HepG2 (cell line): ENCODE results near the gene RABGAP1L. TPM values are rescaled to one million over a fixed set of nuclear protein-coding genes. Genes with fewer than 3 reads are reported as not detected.
A peak's percentile ranks its signal among the peaks of the same experiment; 100 is the strongest.

Source experiments
- ATAC-seq: fragments of 200-7000 bp; cut with Tn5 transposase; 3 replicates; pipeline ENCODE4 v1.9.1; 2020; ENCODE audit warnings: mild to moderate bottlenecking, moderate library complexity
- BruUV-seq: library from RNA; stranded (reverse); fragments of 400-500 nt; replicated peaks from 2 replicates; lab custom pipeline; 2021; lab: Mats Ljungman, UMichigan
- CTCF ChIA-PET: fragments of 300-600 bp; formaldehyde crosslinking; extraction: SDS; loops from one replicate; lab custom pipeline; 2021; ENCODE audit warnings: low total read pairs, inconsistent platforms, low intra/inter-chr PET ratio; lab: Yijun Ruan, JAX
- POLR2A ChIA-PET: fragments of 350-600 bp; sonication (Branson Sonifier 250); formaldehyde crosslinking; loops from one replicate; lab custom pipeline; 2020; ENCODE audit warnings: antibody characterized with exemption, inconsistent platforms; lab: Yijun Ruan, JAX
- DNase-seq: peaks from one replicate; pipeline ENCODE4 v3.0.0-alpha.2; 2015; ENCODE audit warnings: low spot score
- FAIRE-seq: peaks from 3 replicates; lab custom pipeline; 2011; peaks lifted over from hg19 to GRCh38; lab: Jason Lieb, UNC
- H2AFZ ChIP-seq: one replicate; pipeline ENCODE4 v1.6.1; 2011; ENCODE audit warnings: low read length, inconsistent platforms
- H3K27ac ChIP-seq: fragments of 300-600 bp; 3 replicates; pipeline ENCODE4 v1.8.0; 2011; ENCODE audit warnings: mixed run types, mild to moderate bottlenecking, mixed read lengths, low read length, inconsistent platforms; ENCODE audit not compliant: insufficient read depth; ENCODE audit errors: extremely low read length
- H3K27me3 ChIP-seq, 2 experiments: fragments of 200-600 bp in 1 of 2; 2 replicates in 1 of 2; 3 replicates in 1 of 2; pipeline versions ENCODE4 v1.6.0 to v1.8.0; 2011; ENCODE audit warnings: low read length in 2 of 2, mild to moderate bottlenecking in 2 of 2, moderate library complexity in 2 of 2, inconsistent platforms in 1 of 2; ENCODE audit not compliant: insufficient read depth in 2 of 2, control insufficient read depth in 1 of 2
- H3K36me3 ChIP-seq, 2 experiments: fragments of 200-600 bp in 1 of 2; replicated peaks in 1 of 2; 2 replicates in 1 of 2; 3 replicates in 1 of 2; pipeline versions ENCODE4 v1.5.1 to v1.8.0; 2011; ENCODE audit warnings: low read length in 2 of 2, inconsistent platforms in 1 of 2; ENCODE audit not compliant: insufficient read depth in 2 of 2, control insufficient read depth in 1 of 2
- H3K4me1 ChIP-seq: 2 replicates; pipeline ENCODE4 v1.5.1; 2012; ENCODE audit warnings: low read length, inconsistent platforms; ENCODE audit not compliant: insufficient read depth
- H3K4me2 ChIP-seq: 2 replicates; pipeline ENCODE4 v1.6.0; 2011; ENCODE audit warnings: low read depth, low read length, inconsistent platforms
- H3K4me3 ChIP-seq, 3 experiments: fragments of 200-600 bp in 1 of 3; sonication (generic), shearing (Covaris generic) in 1 of 3; replicated peaks in 1 of 3; 2 replicates each; pipeline ENCODE4 v1.5.1; 2011 to 2016; ENCODE audit warnings: low read length in 3 of 3, inconsistent platforms in 2 of 3, low read depth in 2 of 3, mild to moderate bottlenecking in 2 of 3, control low read depth in 1 of 3, mixed read lengths in 1 of 3; ENCODE audit not compliant: insufficient read depth in 1 of 3
- H3K79me2 ChIP-seq: one replicate; pipeline ENCODE4 v1.6.1; 2011; ENCODE audit warnings: low read length, inconsistent platforms; ENCODE audit not compliant: insufficient read depth
- H3K9ac ChIP-seq: 2 replicates; pipeline ENCODE4 v1.6.0; 2011; ENCODE audit warnings: mild to moderate bottlenecking, low read depth, low read length, inconsistent platforms; ENCODE audit not compliant: insufficient read depth
- H3K9me3 ChIP-seq: 2 replicates; pipeline ENCODE4 v1.5.1; 2012; ENCODE audit warnings: mild to moderate bottlenecking, low read length
- H4K20me1 ChIP-seq: 2 replicates; pipeline ENCODE4 v1.6.0; 2011; ENCODE audit warnings: inconsistent platforms, mild to moderate bottlenecking, low read length, moderate library complexity; ENCODE audit not compliant: insufficient read depth
- AKNA ChIP-seq: sonication (generic); formaldehyde crosslinking; IDR thresholded peaks from 2 replicates; pipeline ENCODE4 v1.4.0; 2020; ENCODE audit warnings: missing genetic modification reagents, borderline replicate concordance
- FOXA3 ChIP-seq: IDR thresholded peaks from 2 replicates; pipeline ENCODE4 v1.6.1; 2016; ENCODE audit warnings: missing genetic modification reagents, missing compliant biosample characterization
- JDP2 ChIP-seq: sonication (generic); formaldehyde crosslinking; IDR thresholded peaks from 2 replicates; pipeline ENCODE4 v1.8.1; 2022; ENCODE audit warnings: missing genetic modification reagents, borderline replicate concordance
- KDM5B ChIP-seq: sonication (generic); formaldehyde crosslinking; IDR thresholded peaks from 2 replicates; pipeline ENCODE4 v1.4.0; 2020; ENCODE audit warnings: missing genetic modification reagents, mild to moderate bottlenecking, borderline replicate concordance
- MED8 ChIP-seq: sonication (generic); formaldehyde crosslinking; IDR thresholded peaks from 2 replicates; pipeline ENCODE4 v1.8.1; 2023; ENCODE audit warnings: mild to moderate bottlenecking, missing genetic modification reagents; ENCODE audit not compliant: insufficient replicate concordance
- RXRB ChIP-seq: IDR thresholded peaks from 2 replicates; pipeline ENCODE4 v1.6.1; 2016; ENCODE audit warnings: borderline replicate concordance, missing genetic modification reagents, missing compliant biosample characterization
- SIN3A ChIP-seq: IDR thresholded peaks from 2 replicates; pipeline ENCODE4 v1.6.1; 2011; ENCODE audit warnings: low read depth, mild to moderate bottlenecking, control low read depth, low read length, borderline replicate concordance
- SMC3 ChIP-seq: IDR thresholded peaks from 2 replicates; pipeline ENCODE4 v1.6.1; 2011; ENCODE audit warnings: low read length, improper control_type of control experiment
- ZFP62 ChIP-seq: sonication (generic); formaldehyde crosslinking; IDR thresholded peaks from 2 replicates; pipeline ENCODE4 v1.4.0; 2020; ENCODE audit warnings: missing genetic modification reagents
- ZFYVE20 ChIP-seq: sonication (generic); formaldehyde crosslinking; IDR thresholded peaks from 2 replicates; pipeline ENCODE4 v1.8.0; 2023; ENCODE audit warnings: low read depth, mild to moderate bottlenecking, moderate library complexity, missing genetic modification reagents, borderline replicate concordance
- ZKSCAN8 ChIP-seq: IDR thresholded peaks from 2 replicates; pipeline ENCODE4 v1.6.1; 2016; ENCODE audit warnings: borderline replicate concordance, missing genetic modification reagents, missing compliant biosample characterization
- in situ Hi-C: cut with HindIII; loops from 2 replicates; pipeline ENCODE4 v1.10.0; 2017; ENCODE audit warnings: low pct_unique_long_range_greater_than_20kb; ENCODE audit not compliant: extremely low pct_ligation_motif_present
- intact Hi-C: fragments of 100-400 bp; cut with micrococcal nuclease; formaldehyde crosslinking; loops from one replicate; pipeline ENCODE4 v1.10.0; 2022; ENCODE audit not compliant: unreplicated experiment
- polyA plus RNA-seq, 8 experiments: library from polyadenylated mRNA; depleted of rRNA in 3 of 8; stranded (reverse) in 7 of 8; unstranded in 1 of 8; fragments of >200 nt; fragmentation: Illumina TruSeq in 4 of 8; extraction: Trizol in 4 of 8; gene quantifications; 2 replicates each; pipeline versions ENCODE4 v1.2.1 to v1.2.3, GENCODE V29; 2011 to 2016; ENCODE audit warnings: low read depth in 4 of 8, missing spikeins in 1 of 8, mixed read lengths in 1 of 8; ENCODE audit not compliant: insufficient read depth in 1 of 8
- total RNA-seq, 5 experiments: library from RNA; depleted of rRNA; stranded (reverse); fragments of >200 nt; fragmentation: Illumina TruSeq; extraction: Trizol; gene quantifications; 2 replicates each; pipeline ENCODE4 v1.2.3, GENCODE V29; 2016; ENCODE audit warnings: low read depth in 1 of 5
- TF ChIP-seq, protein P1 (sequence below): sonication (generic); formaldehyde crosslinking; IDR thresholded peaks from 2 replicates; pipeline ENCODE4 v1.8.0; 2022; ENCODE audit warnings: low read depth, missing genetic modification reagents
- TF ChIP-seq, protein P2 (sequence below): sonication (generic); formaldehyde crosslinking; conservative IDR thresholded peaks from 2 replicates; pipeline ENCODE4 v1.4.0; 2020; ENCODE audit warnings: missing genetic modification reagents

Gene RABGAP1L
- total and polyA plus RNA-seq, 2 of the 13 experiments (the other 11 are each of a cell fraction or from before 2014, with no cell fraction given): 7.9 to 22.6 TPM

DNA sequence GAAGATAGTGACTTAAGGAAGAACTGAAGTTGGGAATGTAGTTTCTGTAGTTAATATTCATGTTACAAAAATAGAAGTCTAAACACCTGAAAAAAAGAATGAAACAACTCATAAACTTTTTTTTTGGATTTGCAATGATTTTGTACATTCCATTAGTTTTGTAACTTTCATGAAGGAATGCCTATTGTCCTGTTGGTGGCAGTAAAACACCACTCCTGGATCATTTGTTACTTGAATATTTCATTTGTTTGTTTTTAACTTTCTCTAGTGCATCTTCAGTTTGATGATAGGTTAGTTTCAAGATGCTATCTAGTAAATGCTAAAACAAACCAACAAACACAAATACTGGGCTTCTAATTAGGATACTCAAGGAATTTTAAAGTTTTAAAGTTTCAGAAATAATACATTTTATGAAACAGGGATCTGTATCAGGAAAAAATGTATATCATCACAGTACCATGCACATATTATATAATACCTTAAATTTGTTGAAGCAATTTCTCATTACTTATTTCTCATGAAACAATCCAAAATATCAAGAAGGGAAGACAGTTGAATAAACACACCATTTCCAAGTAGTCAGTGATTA is 610.7 kb downstream of the RABGAP1L start:
- in situ Hi-C loops: loop anchor here (5.0 kb wide), 1 partner anchor 227 kb away; the partner anchor contains the start of gene CACYBP
- H3K4me2 ChIP-seq: no peak overlapping the region
- no peak; the same call in 2 of the 3 replicates for ATAC-seq
- TF ChIP-seq MED8 (CRISPR knock-in tag) (no peak), RXRB (CRISPR knock-in tag) (0 out of 2 replicates have a peak, but pooled peaks have one; percentile 21), ZFYVE20 (CRISPR knock-in tag) (no peak), KDM5B (CRISPR knock-in tag) (no peak), ZFP62 (CRISPR knock-in tag) (no peak), SIN3A (no peak), ZKSCAN8 (CRISPR knock-in tag) (no peak), JDP2 (no peak), FOXA3 (CRISPR knock-in tag) (0 out of 2 replicates have a peak, but pooled peaks have one; percentile 6), SMC3 (peak; percentile 65), AKNA (CRISPR knock-in tag) (no peak)
- TF ChIP-seq, protein P1, sequence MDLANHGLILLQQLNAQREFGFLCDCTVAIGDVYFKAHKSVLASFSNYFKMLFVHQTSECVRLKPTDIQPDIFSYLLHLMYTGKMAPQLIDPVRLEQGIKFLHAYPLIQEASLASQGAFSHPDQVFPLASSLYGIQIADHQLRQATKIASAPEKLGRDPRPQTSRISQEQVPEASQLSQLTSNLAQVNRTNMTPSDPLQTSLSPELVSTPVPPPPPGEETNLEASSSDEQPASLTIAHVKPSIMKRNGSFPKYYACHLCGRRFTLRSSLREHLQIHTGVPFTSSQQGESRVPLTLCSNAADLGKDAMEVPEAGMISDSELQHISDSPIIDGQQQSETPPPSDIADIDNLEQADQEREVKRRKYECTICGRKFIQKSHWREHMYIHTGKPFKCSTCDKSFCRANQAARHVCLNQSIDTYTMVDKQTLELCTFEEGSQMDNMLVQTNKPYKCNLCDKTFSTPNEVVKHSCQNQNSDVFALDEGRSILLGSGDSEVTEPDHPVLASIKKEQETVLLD: no peak
- TF ChIP-seq, protein P2, sequence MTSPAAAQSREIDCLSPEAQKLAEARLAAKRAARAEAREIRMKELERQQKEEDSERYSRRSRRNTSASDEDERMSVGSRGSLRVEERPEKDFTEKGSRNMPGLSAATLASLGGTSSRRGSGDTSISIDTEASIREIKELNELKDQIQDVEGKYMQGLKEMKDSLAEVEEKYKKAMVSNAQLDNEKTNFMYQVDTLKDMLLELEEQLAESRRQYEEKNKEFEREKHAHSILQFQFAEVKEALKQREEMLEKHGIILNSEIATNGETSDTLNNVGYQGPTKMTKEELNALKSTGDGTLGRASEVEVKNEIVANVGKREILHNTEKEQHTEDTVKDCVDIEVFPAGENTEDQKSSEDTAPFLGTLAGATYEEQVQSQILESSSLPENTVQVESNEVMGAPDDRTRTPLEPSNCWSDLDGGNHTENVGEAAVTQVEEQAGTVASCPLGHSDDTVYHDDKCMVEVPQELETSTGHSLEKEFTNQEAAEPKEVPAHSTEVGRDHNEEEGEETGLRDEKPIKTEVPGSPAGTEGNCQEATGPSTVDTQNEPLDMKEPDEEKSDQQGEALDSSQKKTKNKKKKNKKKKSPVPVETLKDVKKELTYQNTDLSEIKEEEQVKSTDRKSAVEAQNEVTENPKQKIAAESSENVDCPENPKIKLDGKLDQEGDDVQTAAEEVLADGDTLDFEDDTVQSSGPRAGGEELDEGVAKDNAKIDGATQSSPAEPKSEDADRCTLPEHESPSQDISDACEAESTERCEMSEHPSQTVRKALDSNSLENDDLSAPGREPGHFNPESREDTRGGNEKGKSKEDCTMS (CRISPR knock-in tag): no peak

More for the DNA sequence above, 610.7 kb downstream of the RABGAP1L start:
- DNase-seq (peak; percentile 49), FAIRE-seq (peak; percentile 81)
- no TSS peak for BruUV-seq
- intact Hi-C loops: loop anchor here (1.0 to 2.0 kb wide), 3 partner anchors 213 to 228 kb away; no protein-coding TSS in a partner anchor
- Histone ChIP-seq H3K4me1 (peaks cover 10% of the 10 kb centered on the region; the same call in 1 of the 2 replicates), H4K20me1 (no peaks in the 10 kb centered on the region), H3K79me2 (no peaks in the 10 kb centered on the region), H3K9ac (no peak overlapping the region), H3K27ac (no peak overlapping the region), H3K9me3 (no peaks in the 10 kb centered on the region), H3K36me3 (no peaks in the 10 kb centered on the region), H3K4me3 (no peak overlapping the region), H2AFZ (no peak overlapping the region), H3K27me3 (no peaks in the 10 kb centered on the region)
- ChIA-PET CTCF (interaction anchor here (1.6 to 2.2 kb wide), 3 partner anchors 213 to 355 kb away, joined by 4 to 30 read pairs (median 26); partner anchors contain the start of gene CACYBP), POLR2A (interaction anchor here (0.7 kb wide), 1 partner anchor 229 kb away, joined by 6 read pairs; the partner anchor contains the start of gene CACYBP)
